Aorta (tissue), 5 donors: Measurements from ENCODE around the gene RAB31. TPM values are rescaled to one million over a fixed set of nuclear protein-coding genes. Genes with fewer than 3 reads are reported as not detected.

Experiments used
- ATAC-seq: fragments of 200-7000 bp; cut with Tn5 transposase; one replicate; pipeline ENCODE4 v1.9.1; 2022; ENCODE audit warnings: moderate library complexity; ENCODE audit not compliant: low FRiP score
- DNase-seq, 2 donors: peaks; one replicate each; pipeline ENCODE4 v3.0.0-alpha.2; 2020
- H3K27ac ChIP-seq, 2 donors: one replicate each; pipeline ENCODE4 v1.5.1; 2013; ENCODE audit warnings: low read length in 2 of 2, mild to moderate bottlenecking in 2 of 2, moderate library complexity in 2 of 2, control low read depth in 1 of 2, inconsistent platforms in 1 of 2, low read depth in 1 of 2
- H3K27me3 ChIP-seq, 2 donors: one replicate each; pipeline ENCODE4 v1.6.1; 2013; ENCODE audit warnings: control low read depth in 1 of 2, low read length in 1 of 2, mild to moderate bottlenecking in 1 of 2, moderate library complexity in 1 of 2; ENCODE audit not compliant: insufficient read depth in 2 of 2, control insufficient read depth in 1 of 2
- H3K36me3 ChIP-seq, 2 donors: one replicate each; pipeline ENCODE4 v1.6.1; 2013; ENCODE audit warnings: control low read depth in 1 of 2, low read length in 1 of 2, mild to moderate bottlenecking in 1 of 2; ENCODE audit not compliant: insufficient read depth in 2 of 2, control insufficient read depth in 1 of 2
- H3K4me1 ChIP-seq, 2 donors: one replicate each; pipeline ENCODE4 v1.6.1; 2013; ENCODE audit warnings: low read length in 2 of 2, control low read depth in 1 of 2, mild to moderate bottlenecking in 1 of 2, moderate library complexity in 1 of 2; ENCODE audit not compliant: insufficient read depth in 2 of 2, control insufficient read depth in 1 of 2
- H3K4me3 ChIP-seq, 2 donors: one replicate each; pipeline ENCODE4 v1.5.1; 2013; ENCODE audit warnings: low read length in 2 of 2, control low read depth in 1 of 2, mild to moderate bottlenecking in 1 of 2
- H3K9me3 ChIP-seq: one replicate; pipeline ENCODE4 v1.6.1; 2013; ENCODE audit warnings: mild to moderate bottlenecking, low read length; ENCODE audit not compliant: control insufficient read depth
- WGBS, 2 donors: extraction: QIAGEN DNeasy Blood & Tissue Kit; methylation state at CpG; one replicate each; pipeline ENCODE4 v1.1.7; 2013; 5-methylcytosine and 5-hydroxymethylcytosine counted together
- intact Hi-C, 2 donors: fragments of 100-400 bp; cut with DNase I; formaldehyde crosslinking; loops; one replicate each; pipeline versions ENCODE4 v1.14.2 to v1.15.0; 2022
- polyA plus RNA-seq, 2 donors: library from polyadenylated mRNA; stranded (reverse); fragments of 200-250 nt; gene quantifications; one replicate each; pipeline ENCODE4 v1.2.3, GENCODE V29; 2013
- total RNA-seq, 2 donors: library from RNA; stranded (reverse); fragmentation: NEBNext Ultra II Directional; extraction: Animal tissue kit (Norgen Biotek cat#: 25700); gene quantifications; one replicate each; pipeline ENCODE4 v1.2.1, GENCODE V29; 2021
- donor health status: healthy with polysubstance abuse.
- donor health status: Bipolar disorder and iron deficiency.
- donor health status: DM: no; HTN: no; CAD: no.
- donor health status: DM: no; HTN: no; CAD: no.
- donor health status: DM: yes; HTN: yes; CAD: no.

Gene RAB31
- total and polyA plus RNA-seq, 4 donors = 57.6 to 145 (median 90.8) TPM

DNA sequence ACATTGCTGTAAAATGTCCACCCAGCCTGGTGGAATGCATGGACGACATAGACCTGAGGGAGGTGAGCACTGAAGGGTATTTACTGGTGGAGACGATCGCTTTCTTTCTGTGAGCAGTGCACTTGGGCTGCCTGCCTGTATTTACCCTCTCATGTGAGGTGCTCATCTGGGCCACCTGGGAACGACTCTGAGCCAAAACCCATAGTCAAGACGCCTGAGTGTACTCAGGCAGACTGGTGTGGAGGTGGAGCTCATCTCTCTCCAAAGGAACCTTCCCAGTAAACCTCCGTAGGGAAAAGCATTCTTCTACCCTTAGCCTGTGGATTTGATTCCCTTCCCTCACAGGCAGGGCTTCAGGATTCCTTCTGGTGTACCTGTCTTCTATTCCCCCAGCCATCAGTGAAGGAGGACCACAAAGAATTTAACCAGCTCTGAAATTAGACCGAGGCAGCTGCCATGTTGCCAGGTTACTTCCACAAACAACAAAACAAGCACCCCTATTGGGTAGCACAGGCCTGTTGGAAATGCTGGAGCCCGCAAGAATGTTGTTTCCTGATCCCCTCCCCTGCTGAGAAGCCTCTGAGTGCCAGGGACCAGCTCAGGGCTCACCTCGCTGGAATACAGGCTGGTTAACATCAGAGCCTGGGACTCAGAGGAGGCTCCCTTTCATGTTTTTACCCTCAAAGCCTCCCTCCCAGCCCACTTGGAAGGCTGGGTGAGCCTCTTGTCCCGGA is 130.2 kb downstream of the RAB31 start:
- H3K4me3 ChIP-seq = no peak overlapping the region
- ATAC-seq (no peak), DNase-seq (no peak)
- no peaks in the 10 kb centered on the region for H3K27me3 ChIP-seq
- intact Hi-C loops = no loop called here
- no peaks in the 10 kb centered on the region for H3K36me3 ChIP-seq
- no peaks in the 10 kb centered on the region for H3K9me3 ChIP-seq
- H3K27ac ChIP-seq = peak overlapping the region in 1 of 2 donors; percentile 26
- H3K4me1 ChIP-seq = peaks cover 0 to 2% of the 10 kb centered on the region in 2 donors
- WGBS, 2 donors = 51 to 54% methylated on average over 10 of the region's 10 CpGs

GRCh38 chr18:9839211-9839610 is 131.1 kb downstream of the RAB31 start:
- H3K4me1 ChIP-seq = peaks cover 0 to 2% of the 10 kb centered on the region in 2 donors
- intact Hi-C loops = no loop called here
- DNase-seq (no peak), ATAC-seq (no peak)
- H3K4me3 ChIP-seq = no peak overlapping the region
- H3K27ac ChIP-seq = peak overlapping the region in 1 of 2 donors; percentile 8
- no peaks in the 10 kb centered on the region for H3K27me3 ChIP-seq
- H3K9me3 ChIP-seq = no peaks in the 10 kb centered on the region
- H3K36me3 ChIP-seq = no peaks in the 10 kb centered on the region
- 93 to 96% methylated on average over 8 of the region's 8 CpGs for WGBS, 2 donors

DNA sequence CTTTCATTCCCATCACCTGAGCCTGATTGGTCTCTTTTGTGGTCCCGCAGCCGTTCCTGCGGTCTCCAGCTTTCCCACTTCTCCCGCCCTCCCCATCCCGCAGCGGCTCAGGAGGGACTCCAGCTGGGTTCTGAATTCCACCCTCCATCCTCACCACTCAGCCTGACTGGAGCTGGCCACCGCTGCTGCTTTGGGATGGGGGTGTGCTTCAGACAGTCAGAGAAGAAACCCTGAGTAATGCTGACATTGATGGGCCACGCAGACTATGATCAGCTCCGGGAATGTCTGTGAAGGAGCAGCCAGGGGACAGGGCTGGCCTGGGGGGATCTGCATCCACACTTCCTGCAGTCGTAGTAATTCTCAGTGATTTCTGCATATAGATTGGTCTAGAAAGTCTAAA is 131.8 kb downstream of the RAB31 start:
- peaks cover 0 to 2% of the 10 kb centered on the region in 2 donors for H3K4me1 ChIP-seq
- no peak overlapping the region for H3K27ac ChIP-seq
- H3K9me3 ChIP-seq = no peaks in the 10 kb centered on the region
- ATAC-seq (no peak), DNase-seq (no peak)
- intact Hi-C loops = no loop called here
- no peak overlapping the region for H3K4me3 ChIP-seq
- WGBS, 2 donors = 88 to 91% methylated on average over 10 of the region's 10 CpGs
- H3K27me3 ChIP-seq = no peaks in the 10 kb centered on the region
- H3K36me3 ChIP-seq = no peaks in the 10 kb centered on the region

GRCh38 chr18:9841752-9842151 is 133.7 kb downstream of the RAB31 start:
- H3K9me3 ChIP-seq = no peaks in the 10 kb centered on the region
- H3K4me3 ChIP-seq = no peak overlapping the region
- ATAC-seq (no peak), DNase-seq (no peak)
- WGBS, 2 donors = 77 to 82% methylated on average over 4 of the region's 4 CpGs
- H3K36me3 ChIP-seq = no peaks in the 10 kb centered on the region
- no peak overlapping the region for H3K27ac ChIP-seq
- H3K27me3 ChIP-seq = no peaks in the 10 kb centered on the region
- peaks cover 0 to 2% of the 10 kb centered on the region in 2 donors for H3K4me1 ChIP-seq
- intact Hi-C loops = no loop called here

DNA sequence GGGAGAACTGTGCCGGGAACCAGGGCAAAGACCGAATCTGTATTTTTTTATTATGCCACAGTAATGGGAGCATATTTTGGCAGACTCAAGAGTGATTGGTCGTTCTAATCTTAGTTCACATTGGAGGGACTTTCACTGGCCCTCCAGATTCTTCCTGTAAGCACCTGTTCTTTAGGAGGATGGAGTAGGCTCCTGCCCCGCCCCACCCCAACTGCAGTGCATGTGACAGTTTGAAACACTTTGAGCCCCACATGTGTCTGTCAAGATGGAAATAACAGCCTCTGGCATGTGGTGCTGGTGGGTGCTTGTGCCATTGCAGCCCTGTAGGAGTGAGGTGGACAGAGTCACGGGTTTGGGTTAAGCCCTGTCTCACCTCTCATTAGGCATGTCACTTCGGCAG is 134.3 kb downstream of the RAB31 start:
- Histone ChIP-seq H3K36me3 (no peaks in the 10 kb centered on the region), H3K27ac (no peak overlapping the region), H3K4me3 (no peak overlapping the region), H3K4me1 (peaks cover 0 to 2% of the 10 kb centered on the region in 2 donors), H3K27me3 (no peaks in the 10 kb centered on the region), H3K9me3 (no peaks in the 10 kb centered on the region)
- ATAC-seq (no peak), DNase-seq (no peak)
- 96% methylated on average over 6 of the region's 6 CpGs for WGBS, 2 donors
- intact Hi-C loops = no loop called here

DNA sequence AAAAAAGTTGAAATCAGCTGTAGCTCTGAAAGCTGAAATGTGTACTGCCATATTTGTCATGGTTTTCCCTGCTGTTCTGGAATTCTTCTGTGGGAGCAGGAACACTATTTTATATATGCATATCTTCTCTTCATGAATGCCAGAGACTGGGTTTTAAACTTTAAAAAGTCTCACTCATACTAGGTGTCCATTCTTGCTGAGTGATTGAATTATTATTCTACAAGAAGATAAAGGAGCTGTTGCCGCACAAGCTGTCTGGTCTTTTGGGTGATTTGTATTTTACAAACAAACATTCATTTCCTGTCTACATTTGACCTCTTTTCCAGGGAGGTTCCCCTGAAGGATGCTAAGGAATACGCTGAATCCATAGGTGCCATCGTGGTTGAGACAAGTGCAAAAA is 137.2 kb downstream of the RAB31 start:
- Histone ChIP-seq H3K27me3 (no peaks in the 10 kb centered on the region), H3K9me3 (no peaks in the 10 kb centered on the region), H3K4me1 (peaks cover 0 to 6% of the 10 kb centered on the region in 2 donors), H3K36me3 (no peaks in the 10 kb centered on the region), H3K4me3 (no peak overlapping the region), H3K27ac (no peak overlapping the region)
- ATAC-seq = no peak
- intact Hi-C loops = no loop called here
- DNase-seq = no peak
- 60 to 73% methylated on average over 3 of the region's 3 CpGs for WGBS, 2 donors

DNA sequence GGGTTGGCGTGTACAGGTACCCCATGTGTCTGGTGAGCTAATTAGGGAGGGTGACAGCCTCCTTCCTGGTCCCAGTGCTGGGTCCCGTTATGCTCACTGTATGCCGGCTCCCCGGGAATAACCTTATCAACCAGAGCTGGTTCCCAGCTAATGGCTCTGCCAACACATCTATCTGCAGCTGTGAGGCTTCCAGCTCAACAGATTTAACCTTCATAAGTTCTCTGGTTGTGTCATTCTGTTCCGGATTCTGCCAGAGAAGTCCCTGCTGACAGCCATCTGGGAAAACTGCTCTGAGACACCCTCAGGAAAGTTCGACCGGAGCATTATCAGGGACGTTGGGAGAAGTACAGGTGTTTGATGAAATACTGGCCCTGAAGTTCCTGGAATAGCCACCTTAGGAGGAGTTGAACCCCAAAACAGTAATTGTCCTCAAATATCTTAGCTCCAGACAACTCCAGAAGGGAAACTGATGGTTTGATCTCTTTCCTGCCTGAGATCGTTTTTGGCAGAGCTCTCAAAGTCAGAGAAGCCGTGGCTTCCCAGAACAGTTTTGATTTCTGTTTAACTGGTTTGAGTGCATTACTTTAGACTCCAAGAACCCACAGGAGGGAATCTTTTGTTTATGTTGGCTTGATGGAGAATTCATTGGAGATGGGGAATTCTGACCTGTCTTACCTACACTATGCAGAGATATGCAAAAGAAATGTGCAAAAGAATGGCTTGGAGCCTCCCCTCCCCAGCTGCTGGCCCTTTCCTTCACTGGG is 138.2 kb downstream of the RAB31 start:
- Histone ChIP-seq H3K27me3 (no peaks in the 10 kb centered on the region), H3K27ac (peak overlapping the region in 1 of 2 donors; percentile 8), H3K36me3 (no peaks in the 10 kb centered on the region), H3K4me3 (no peak overlapping the region), H3K4me1 (peaks cover 0 to 6% of the 10 kb centered on the region in 2 donors), H3K9me3 (no peaks in the 10 kb centered on the region)
- 22 to 24% methylated on average over 9 to 10 of the region's 10 CpGs for WGBS, 2 donors
- intact Hi-C loops = no loop called here
- no peak for ATAC-seq
- DNase-seq = no peak

- 64 to 72% methylated on average over 5 of the region's 5 CpGs for WGBS, 2 donors
- H3K27ac ChIP-seq = no peak overlapping the region
These were observed 140.2 kb downstream of the RAB31 start for GRCh38 chr18:9848170-9848879.

More at GRCh38 chr18:9848170-9848879, 140.2 kb downstream of the RAB31 start:
- peaks cover 0 to 6% of the 10 kb centered on the region in 2 donors for H3K4me1 ChIP-seq
- H3K27me3 ChIP-seq = no peaks in the 10 kb centered on the region
- ATAC-seq (no peak), DNase-seq (no peak)
- H3K36me3 ChIP-seq = no peaks in the 10 kb centered on the region
- no peak overlapping the region for H3K4me3 ChIP-seq
- H3K9me3 ChIP-seq = no peaks in the 10 kb centered on the region
- intact Hi-C loops = no loop called here
